Islet of Langerhans (tissue), 1 donor: ENCODE data around the gene TFCP2.
"Not testable (repeated sequence)": the region's sequence is repeated elsewhere in the genome, so short reads cannot be mapped to it uniquely, and the experiment has no call there.

Experiments used
- FAIRE-seq: peaks from one replicate; lab custom pipeline; 2011; peaks lifted over from hg19 to GRCh38; lab: Jason Lieb, UNC

TFCP2 gene

GRCh38 chr12:51082561-51083125 lies 90.3 kb downstream of the TFCP2 start:
- no peak for FAIRE-seq

- no peak for FAIRE-seq
Observed at GRCh38 chr12:51081421-51081820, 91.5 kb downstream of the TFCP2 start.

- no peak for FAIRE-seq
Observed at GRCh38 chr12:51080136-51080535, 92.8 kb downstream of the TFCP2 start.

GRCh38 chr12:51078866-51079265 lies 94.1 kb downstream of the TFCP2 start:
- FAIRE-seq = not testable (repeated sequence)

GRCh38 chr12:51078346-51078745 lies 94.6 kb downstream of the TFCP2 start:
- FAIRE-seq = not testable (repeated sequence)

GRCh38 chr12:51077930-51078329 lies 95.0 kb downstream of the TFCP2 start:
- no peak for FAIRE-seq

GRCh38 chr12:51076236-51076930 lies 96.6 kb downstream of the TFCP2 start:
- no peak for FAIRE-seq

GRCh38 chr12:51075390-51075789 lies 97.5 kb downstream of the TFCP2 start:
- no peak for FAIRE-seq

GRCh38 chr12:51071663-51072062 lies 101.3 kb downstream of the TFCP2 start:
- FAIRE-seq = no peak

- FAIRE-seq = no peak
Observed at GRCh38 chr12:51070004-51070403, 102.9 kb downstream of the TFCP2 start.

GRCh38 chr12:51067771-51068170 lies 105.2 kb downstream of the TFCP2 start:
- FAIRE-seq = no peak

GRCh38 chr12:51067229-51067628 lies 105.7 kb downstream of the TFCP2 start:
- no peak for FAIRE-seq

- FAIRE-seq = no peak
Observed at GRCh38 chr12:51065530-51065929, 107.4 kb downstream of the TFCP2 start.

GRCh38 chr12:51062631-51063397 lies 110.1 kb downstream of the TFCP2 start:
- FAIRE-seq = no peak

- FAIRE-seq = no peak
Observed at GRCh38 chr12:51059086-51059485, 113.8 kb downstream of the TFCP2 start.

GRCh38 chr12:51056242-51056641 lies 116.7 kb downstream of the TFCP2 start:
- FAIRE-seq = no peak

GRCh38 chr12:51055060-51055459 lies 117.9 kb downstream of the TFCP2 start:
- FAIRE-seq = no peak

- FAIRE-seq = no peak
Observed at GRCh38 chr12:51051787-51052186, 121.1 kb downstream of the TFCP2 start.

GRCh38 chr12:51049525-51049924 lies 123.4 kb downstream of the TFCP2 start:
- FAIRE-seq = no peak

- FAIRE-seq = no peak
Observed at GRCh38 chr12:51048661-51049251, 124.2 kb downstream of the TFCP2 start.

GRCh38 chr12:51047655-51048540 lies 125.0 kb downstream of the TFCP2 start, which contains the start of gene LETMD1:
TSS of gene LETMD1 (plus strand) at chr12:51048327. CDS start at chr12:51048357, 30 bp downstream.
- peak; percentile 45 for FAIRE-seq
